NCI-H2196 treated with DMSO at 0.1 percent for 48 hours (cell line): ENCODE data around the gene CLRN3.

Experiments
- DNase-seq: peaks from one replicate; lab custom pipeline; 2025; ENCODE audit not compliant: unreplicated experiment; lab: John Stamatoyannopoulos, UW

CLRN3 gene

GRCh38 chr10:127919418-127920271 lies 26.9 kb upstream of the CLRN3 start:
- no peak for DNase-seq

- DNase-seq = no peak
Observed at GRCh38 chr10:127918572-127918971, 25.8 kb upstream of the CLRN3 start.

GRCh38 chr10:127916826-127917225 lies 24.1 kb upstream of the CLRN3 start:
- DNase-seq = no peak

- no peak for DNase-seq
Observed at GRCh38 chr10:127915324-127915723, 22.6 kb upstream of the CLRN3 start.

GRCh38 chr10:127913368-127913759 lies 20.6 kb upstream of the CLRN3 start:
- DNase-seq = no peak

GRCh38 chr10:127912607-127913367 lies 20.0 kb upstream of the CLRN3 start:
- no peak for DNase-seq

- no peak for DNase-seq
Observed at GRCh38 chr10:127911867-127912257, 19.1 kb upstream of the CLRN3 start.

GRCh38 chr10:127911218-127911866 lies 18.6 kb upstream of the CLRN3 start:
- DNase-seq = no peak

GRCh38 chr10:127910464-127910770 lies 17.7 kb upstream of the CLRN3 start:
- DNase-seq = no peak

GRCh38 chr10:127909716-127910463 lies 17.1 kb upstream of the CLRN3 start:
- DNase-seq = no peak

- DNase-seq = no peak
Observed at GRCh38 chr10:127908959-127909267, 16.2 kb upstream of the CLRN3 start.

GRCh38 chr10:127908106-127908958 lies 15.6 kb upstream of the CLRN3 start:
- no peak for DNase-seq

GRCh38 chr10:127907411-127908105 lies 14.8 kb upstream of the CLRN3 start:
- no peak for DNase-seq

GRCh38 chr10:127906548-127907377 lies 14.0 kb upstream of the CLRN3 start, which contains the start of gene PTPRE:
Gene PTPRE (plus strand): TSS chr10:127907103. CDS start chr10:128040882, 133,779 bp downstream.
- DNase-seq = no peak

- DNase-seq = no peak
Observed at GRCh38 chr10:127905848-127906261, 13.1 kb upstream of the CLRN3 start.

GRCh38 chr10:127905001-127905847 lies 12.5 kb upstream of the CLRN3 start:
- DNase-seq = no peak

- DNase-seq = no peak
Observed at GRCh38 chr10:127904311-127905000, 11.7 kb upstream of the CLRN3 start.
